H1 (cell line): Measurements from ENCODE around the gene LRRC10. TPM values are rescaled to one million over a fixed set of nuclear protein-coding genes. Genes with fewer than 3 reads are reported as not detected.

Experiments used
- CHD1 ChIP-seq: IDR thresholded peaks from 2 replicates; pipeline ENCODE4 v1.6.1; 2012; ENCODE audit warnings: low read depth, low read length, improper control_type of control experiment
- HDAC6 ChIP-seq: IDR thresholded peaks from one replicate; pipeline ENCODE4 v1.7.1; 2012; ENCODE audit warnings: low read depth, mild to moderate bottlenecking, inconsistent platforms, low read length, moderate library complexity
- KDM4A ChIP-seq: IDR thresholded peaks from one replicate; pipeline ENCODE4 v1.7.1; 2012; ENCODE audit warnings: low read depth, mild to moderate bottlenecking, moderate library complexity, low read length, inconsistent platforms; ENCODE audit not compliant: severe bottlenecking
- SIN3A ChIP-seq, 2 experiments: IDR thresholded peaks in 1 of 2; conservative IDR thresholded peaks in 1 of 2; 2 replicates each; pipeline ENCODE4 v1.6.1; 2011 to 2012; ENCODE audit warnings: low read length in 2 of 2, improper control_type of control experiment in 1 of 2, low read depth in 1 of 2, mild to moderate bottlenecking in 1 of 2
- polyA plus RNA-seq, 7 experiments: library from polyadenylated mRNA; depleted of rRNA in 3 of 7; stranded (reverse) in 5 of 7; unstranded in 2 of 7; fragments of >200 nt in 5 of 7; fragments of 200-250 nt in 2 of 7; gene quantifications; 1 replicate in 5 of 7; 2 replicates in 1 of 7; 4 replicates in 1 of 7; pipeline versions ENCODE4 v1.2.1 to v1.2.3, GENCODE V29; 2011 to 2013; ENCODE audit warnings: missing spikeins in 2 of 7, mixed read lengths in 2 of 7
- total RNA-seq: library from RNA; stranded (reverse); fragmentation: NEBNext Ultra II Directional; extraction: Animal tissue kit (Norgen Biotek cat#: 25700); gene quantifications from 2 replicates; pipeline ENCODE4 v1.2.1, GENCODE V29; 2021
- TF ChIP-seq, protein P1 (sequence below), 3 experiments: IDR thresholded peaks; 1 replicate in 2 of 3; 2 replicates in 1 of 3; pipeline versions ENCODE4 v1.5.1 to v1.6.1; 2011; ENCODE audit warnings: low read length in 3 of 3, mild to moderate bottlenecking in 3 of 3, inconsistent platforms in 2 of 3, low read depth in 1 of 3, moderate library complexity in 1 of 3; ENCODE audit not compliant: insufficient read depth in 1 of 3; ENCODE audit errors: control extremely low read depth in 1 of 3
- TF ChIP-seq, protein P2 (sequence below): IDR thresholded peaks from 2 replicates; pipeline ENCODE4 v1.6.1; 2012; ENCODE audit warnings: low read length, inconsistent platforms

Gene LRRC10
- total and polyA plus RNA-seq, 2 of the 8 experiments (the other 6 are each of a cell fraction or from before 2014, with no cell fraction given): not detected

DNA sequence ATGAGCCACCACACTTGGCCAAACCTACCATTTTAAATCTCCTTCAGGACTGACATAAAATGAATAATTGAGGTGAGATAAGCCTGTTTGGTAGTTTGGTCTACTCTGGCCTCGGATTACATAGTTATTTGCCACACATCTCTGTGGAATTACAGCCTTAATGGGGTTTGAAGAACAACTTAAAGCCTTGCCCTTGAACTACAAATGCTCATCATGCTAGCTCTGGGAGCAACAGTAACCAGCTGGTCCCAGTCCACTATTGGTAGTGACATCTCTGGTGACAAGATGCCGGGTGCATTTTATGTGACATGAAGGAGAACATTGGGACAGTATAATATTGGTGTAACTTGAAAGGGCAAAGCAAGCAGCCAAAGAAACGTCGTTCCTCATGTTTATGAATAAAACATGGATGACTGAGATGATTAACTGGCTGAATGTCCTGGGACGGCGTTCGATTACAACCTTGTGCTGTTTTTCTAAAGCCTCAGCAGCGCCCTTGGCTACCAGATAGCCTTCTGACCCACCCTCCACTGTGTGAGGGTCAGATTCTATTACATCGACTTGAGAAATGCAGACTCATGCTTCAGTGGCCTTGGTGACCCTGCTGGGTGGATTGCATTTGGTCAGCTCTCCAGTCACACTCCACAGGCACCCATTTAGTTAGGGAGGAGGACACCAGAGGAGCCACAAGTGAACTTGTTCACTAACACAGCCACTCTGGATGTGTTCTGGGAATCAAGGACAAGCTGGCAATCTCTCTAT, 46.9 kb upstream of the LRRC10 start (continued):
- no peak for TF ChIP-seq CHD1
- TF ChIP-seq SIN3A (conservative IDR thresholded peaks at IDR 0.05 in 1 of 2, IDR thresholded peaks at IDR 0.05 in 1 of 2; ENCODE audit: low read depth in 1 of 2, low read length in 2 of 2): no peak
- TF ChIP-seq HDAC6: no peak
- TF ChIP-seq, protein P1, sequence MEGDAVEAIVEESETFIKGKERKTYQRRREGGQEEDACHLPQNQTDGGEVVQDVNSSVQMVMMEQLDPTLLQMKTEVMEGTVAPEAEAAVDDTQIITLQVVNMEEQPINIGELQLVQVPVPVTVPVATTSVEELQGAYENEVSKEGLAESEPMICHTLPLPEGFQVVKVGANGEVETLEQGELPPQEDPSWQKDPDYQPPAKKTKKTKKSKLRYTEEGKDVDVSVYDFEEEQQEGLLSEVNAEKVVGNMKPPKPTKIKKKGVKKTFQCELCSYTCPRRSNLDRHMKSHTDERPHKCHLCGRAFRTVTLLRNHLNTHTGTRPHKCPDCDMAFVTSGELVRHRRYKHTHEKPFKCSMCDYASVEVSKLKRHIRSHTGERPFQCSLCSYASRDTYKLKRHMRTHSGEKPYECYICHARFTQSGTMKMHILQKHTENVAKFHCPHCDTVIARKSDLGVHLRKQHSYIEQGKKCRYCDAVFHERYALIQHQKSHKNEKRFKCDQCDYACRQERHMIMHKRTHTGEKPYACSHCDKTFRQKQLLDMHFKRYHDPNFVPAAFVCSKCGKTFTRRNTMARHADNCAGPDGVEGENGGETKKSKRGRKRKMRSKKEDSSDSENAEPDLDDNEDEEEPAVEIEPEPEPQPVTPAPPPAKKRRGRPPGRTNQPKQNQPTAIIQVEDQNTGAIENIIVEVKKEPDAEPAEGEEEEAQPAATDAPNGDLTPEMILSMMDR (IDR thresholded peaks at IDR 0.05; ENCODE audit: control extremely low read depth in 1 of 3, insufficient read depth in 1 of 3, low read depth in 1 of 3, low read length in 3 of 3): no peak
- TF ChIP-seq, protein P2, sequence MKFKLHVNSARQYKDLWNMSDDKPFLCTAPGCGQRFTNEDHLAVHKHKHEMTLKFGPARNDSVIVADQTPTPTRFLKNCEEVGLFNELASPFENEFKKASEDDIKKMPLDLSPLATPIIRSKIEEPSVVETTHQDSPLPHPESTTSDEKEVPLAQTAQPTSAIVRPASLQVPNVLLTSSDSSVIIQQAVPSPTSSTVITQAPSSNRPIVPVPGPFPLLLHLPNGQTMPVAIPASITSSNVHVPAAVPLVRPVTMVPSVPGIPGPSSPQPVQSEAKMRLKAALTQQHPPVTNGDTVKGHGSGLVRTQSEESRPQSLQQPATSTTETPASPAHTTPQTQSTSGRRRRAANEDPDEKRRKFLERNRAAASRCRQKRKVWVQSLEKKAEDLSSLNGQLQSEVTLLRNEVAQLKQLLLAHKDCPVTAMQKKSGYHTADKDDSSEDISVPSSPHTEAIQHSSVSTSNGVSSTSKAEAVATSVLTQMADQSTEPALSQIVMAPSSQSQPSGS: no peak
- no peak for TF ChIP-seq KDM4A
